CD4-positive, alpha-beta T cell (primary cell): ENCODE results near the gene ERG28. TPM values are rescaled to one million over a fixed set of nuclear protein-coding genes. Genes with fewer than 3 reads are reported as not detected.

Source experiments
- ATAC-seq: fragments of 200-7000 bp; cut with Tn5 transposase; one replicate; pipeline ENCODE4 v1.10.0; 2022; ENCODE audit warnings: mild to moderate bottlenecking; ENCODE audit not compliant: poor library complexity
- CTCF ChIA-PET: fragments of 350-600 bp; sonication (Branson Sonifier 250); formaldehyde crosslinking; loops from one replicate; lab custom pipeline; 2021; ENCODE audit warnings: antibody characterized with exemption, inconsistent platforms; lab: Charles Lee
- POLR2A ChIA-PET: fragments of 350-600 bp; sonication (Branson Sonifier 250); formaldehyde crosslinking; loops from one replicate; lab custom pipeline; 2021; ENCODE audit warnings: antibody characterized with exemption, inconsistent platforms; lab: Charles Lee
- DNase-seq, 14 experiments: peaks; one replicate each; pipeline ENCODE4 v3.0.0-alpha.2; 2013 to 2020; ENCODE audit warnings: mixed read lengths in 2 of 14
- H3K27ac ChIP-seq, 2 donors: one replicate each; pipeline versions ENCODE4 v1.5.1 to v1.7.0; 2013; ENCODE audit warnings: low read length in 2 of 2, low read depth in 1 of 2, mild to moderate bottlenecking in 1 of 2
- H3K27me3 ChIP-seq, 2 experiments: 1 replicate in 1 of 2; 2 replicates in 1 of 2; pipeline versions ENCODE4 v1.6.1 to v1.7.0; 2013; ENCODE audit warnings: low read length in 2 of 2, control low read depth in 1 of 2, mild to moderate bottlenecking in 1 of 2, moderate library complexity in 1 of 2; ENCODE audit not compliant: insufficient read depth in 2 of 2, control insufficient read depth in 1 of 2
- H3K36me3 ChIP-seq: one replicate; pipeline ENCODE4 v1.6.1; 2013; ENCODE audit warnings: low read length, control low read depth; ENCODE audit not compliant: insufficient read depth
- H3K4me1 ChIP-seq: one replicate; pipeline ENCODE4 v1.6.1; 2013; ENCODE audit warnings: low read length, control low read depth; ENCODE audit not compliant: insufficient read depth
- H3K4me3 ChIP-seq: one replicate; pipeline ENCODE4 v1.5.1; 2013; ENCODE audit warnings: mild to moderate bottlenecking, low read length, moderate library complexity
- H3K9me3 ChIP-seq, 2 experiments: 1 replicate in 1 of 2; 2 replicates in 1 of 2; pipeline versions ENCODE4 v1.6.1 to v1.7.0; 2013; ENCODE audit warnings: low read length in 2 of 2, mild to moderate bottlenecking in 2 of 2, control low read depth in 1 of 2, moderate library complexity in 1 of 2; ENCODE audit not compliant: control insufficient read depth in 1 of 2, insufficient read depth in 1 of 2
- H3K27ac Mint-ChIP-seq: one replicate; pipeline ENCODE4 v1.8.0; 2020; ENCODE audit warnings: mixed read lengths
- H3K27me3 Mint-ChIP-seq: one replicate; pipeline ENCODE4 v1.8.0; 2021; ENCODE audit warnings: mixed read lengths
- H3K36me3 Mint-ChIP-seq: one replicate; pipeline ENCODE4 v1.8.0; 2021; ENCODE audit warnings: low read depth, mixed read lengths
- H3K4me1 Mint-ChIP-seq: one replicate; pipeline ENCODE4 v1.8.0; 2021; ENCODE audit warnings: low read depth, mixed read lengths
- H3K4me3 Mint-ChIP-seq: one replicate; pipeline ENCODE4 v1.8.0; 2020; ENCODE audit warnings: mild to moderate bottlenecking, mixed read lengths
- H3K9me3 Mint-ChIP-seq: one replicate; pipeline ENCODE4 v1.8.0; 2020; ENCODE audit warnings: mixed read lengths
- CTCF ChIP-seq: fragments of 200-600 bp; IDR thresholded peaks from one replicate; pipeline ENCODE4 v1.8.0; 2022; ENCODE audit warnings: antibody characterized with exemption, mild to moderate bottlenecking
- intact Hi-C, 2 experiments: fragments of 100-400 bp; cut with DNase I in 1 of 2; cut with micrococcal nuclease in 1 of 2; formaldehyde crosslinking; loops; one replicate each; pipeline versions ENCODE4 v1.15.1 to v1.9.0; 2023 to 2025; cut with DNase I, micrococcal nuclease
- total RNA-seq, 174 experiments: library from RNA in 2 of 174; stranded (reverse) in 2 of 174; gene quantifications; one replicate each; pipeline ENCODE4 v1.2.3 and lab custom pipeline; 2021 to 2026

ERG28 gene
- total RNA-seq, 2 experiments from 2014 or later, result 5.7 to 5.8 TPM

- no peak for ATAC-seq
- Mint-ChIP-seq H3K4me3 (no peak overlapping the region), H3K9me3 (no peaks in the 10 kb centered on the region), H3K27ac (no peak overlapping the region), H3K27me3 (no peaks in the 10 kb centered on the region), H3K36me3 (peaks cover 5% of the 10 kb centered on the region), H3K4me1 (no peaks in the 10 kb centered on the region)
- no peaks in the 10 kb centered on the region for H3K4me1 ChIP-seq
- DNase-seq, result no peak
- POLR2A ChIA-PET, result no interaction called here
- H3K27me3 ChIP-seq, result no peaks in the 10 kb centered on the region
- H3K4me3 ChIP-seq, result no peak overlapping the region
- no peaks in the 10 kb centered on the region for H3K36me3 ChIP-seq
- H3K27ac ChIP-seq, result no peak overlapping the region
- CTCF ChIA-PET, result no interaction called here
- TF ChIP-seq CTCF, result no peak
- intact Hi-C loops, result no loop called here
- no peaks in the 10 kb centered on the region for H3K9me3 ChIP-seq
Observed at GRCh38 chr14:75634848-75635247, 25.8 kb downstream of the ERG28 start.

GRCh38 chr14:75631453-75631831, 29.2 kb downstream of the ERG28 start:
- Histone ChIP-seq H3K36me3 (no peaks in the 10 kb centered on the region), H3K9me3 (no peaks in the 10 kb centered on the region), H3K4me1 (no peaks in the 10 kb centered on the region), H3K4me3 (no peak overlapping the region), H3K27me3 (no peaks in the 10 kb centered on the region), H3K27ac (no peak overlapping the region)
- H3K27ac Mint-ChIP-seq, result no peak overlapping the region
- H3K4me3 Mint-ChIP-seq, result no peak overlapping the region
- no peaks in the 10 kb centered on the region for H3K9me3 Mint-ChIP-seq
- intact Hi-C loops, result no loop called here
- no peak for TF ChIP-seq CTCF
- no peaks in the 10 kb centered on the region for H3K27me3 Mint-ChIP-seq
- CTCF ChIA-PET, result no interaction called here
- peaks cover 5% of the 10 kb centered on the region for H3K36me3 Mint-ChIP-seq
- no peak for ATAC-seq
- POLR2A ChIA-PET, result no interaction called here
- no peaks in the 10 kb centered on the region for H3K4me1 Mint-ChIP-seq
- no peak for DNase-seq

GRCh38 chr14:75630695-75631452, 29.8 kb downstream of the ERG28 start:
- Histone ChIP-seq H3K27ac (no peak overlapping the region), H3K4me3 (no peak overlapping the region), H3K9me3 (no peaks in the 10 kb centered on the region), H3K27me3 (no peaks in the 10 kb centered on the region), H3K4me1 (no peaks in the 10 kb centered on the region), H3K36me3 (no peaks in the 10 kb centered on the region)
- TF ChIP-seq CTCF, result no peak
- CTCF ChIA-PET, result no interaction called here
- POLR2A ChIA-PET, result no interaction called here
- no peaks in the 10 kb centered on the region for H3K4me1 Mint-ChIP-seq
- DNase-seq (no peak), ATAC-seq (no peak)
- H3K9me3 Mint-ChIP-seq, result no peaks in the 10 kb centered on the region
- H3K4me3 Mint-ChIP-seq, result no peak overlapping the region
- H3K27me3 Mint-ChIP-seq, result no peaks in the 10 kb centered on the region
- H3K27ac Mint-ChIP-seq, result no peak overlapping the region
- intact Hi-C loops, result no loop called here
- H3K36me3 Mint-ChIP-seq, result peaks cover 5% of the 10 kb centered on the region
